Stimulated activated CD4-positive, alpha-beta T cell treated with anti-CD3 and anti-CD28 coated beads, Interleukin-2, amount 100 ng/mL, for 24 hours (primary cell): ENCODE measurements around the gene EYS.
"Not testable (repeated sequence)": the region's sequence is repeated elsewhere in the genome, so short reads cannot be mapped to it uniquely, and the experiment has no call there.

Source experiments
- DNase-seq, 2 donors: peaks; one replicate each; pipeline ENCODE4 v3.0.0-alpha.2; 2020

The EYS gene

GRCh38 chr6:65449926-65450325, 257.1 kb downstream of the EYS start:
- DNase-seq: no peak

GRCh38 chr6:65448866-65449265, 258.2 kb downstream of the EYS start:
- no peak for DNase-seq

- no peak for DNase-seq
These were observed 270.7 kb downstream of the EYS start for GRCh38 chr6:65436281-65436680.

- no peak for DNase-seq
These were observed 290.4 kb downstream of the EYS start for GRCh38 chr6:65416621-65417020.

DNA sequence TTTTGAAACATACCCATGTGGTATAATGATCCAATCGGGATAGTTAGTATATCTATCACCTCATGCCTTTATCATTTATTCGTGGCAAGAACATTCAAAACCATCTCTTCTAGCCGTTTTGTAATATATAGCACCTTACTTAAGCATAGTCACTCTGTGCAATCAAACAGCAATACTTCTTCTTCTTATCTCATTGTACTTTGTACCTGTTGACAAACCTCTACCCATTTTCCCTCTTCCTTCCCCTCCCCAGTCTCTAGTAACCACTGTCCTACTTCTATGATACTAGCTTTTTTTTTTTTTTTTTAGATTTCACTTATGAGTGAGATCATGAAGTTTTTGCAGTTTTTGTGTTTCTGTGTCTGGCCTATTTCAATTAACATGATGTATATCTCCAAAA, 296.7 kb downstream of the EYS start:
- no peak for DNase-seq

- DNase-seq: no peak
These were observed 304.5 kb downstream of the EYS start for GRCh38 chr6:65402564-65402963.

- no peak for DNase-seq
These were observed 307.5 kb downstream of the EYS start for GRCh38 chr6:65399355-65400084.

DNA sequence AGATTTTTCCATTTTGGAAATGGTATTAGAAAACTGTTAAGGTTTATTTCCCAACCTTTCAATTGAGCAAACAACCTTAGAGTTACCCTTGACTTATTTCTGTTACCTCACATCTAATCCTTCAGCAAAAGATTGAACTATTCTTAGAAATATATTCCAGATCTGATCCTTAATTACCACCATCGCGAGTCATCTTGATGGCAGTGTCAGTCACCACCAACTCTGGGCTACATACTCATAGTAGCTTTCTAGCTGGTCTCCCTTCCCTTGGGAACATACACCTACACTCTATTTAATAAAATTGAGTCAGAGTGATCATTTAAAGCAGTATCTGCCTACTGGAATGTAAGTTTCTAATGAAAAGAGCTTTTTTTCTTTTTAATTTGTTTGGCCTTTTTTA, 308.2 kb downstream of the EYS start:
- DNase-seq: no peak

DNA sequence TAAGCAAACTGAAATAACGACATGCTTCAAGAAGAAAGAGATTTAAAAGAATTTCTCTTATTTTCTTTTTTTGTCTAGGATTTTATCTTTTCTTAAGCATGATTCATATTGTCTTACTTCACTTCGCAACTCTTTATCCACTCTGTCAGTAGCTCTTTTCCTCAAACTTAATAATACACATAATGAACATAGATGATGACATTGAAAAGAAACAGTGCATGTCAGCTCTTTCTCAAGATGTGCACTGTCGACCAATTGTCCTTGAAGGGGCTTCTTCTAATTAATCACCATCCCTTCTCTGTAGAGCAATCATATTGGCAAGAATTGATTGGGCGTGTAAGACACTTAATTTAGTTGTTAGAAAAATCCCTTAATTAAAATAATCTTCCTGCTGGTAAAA, 356.5 kb downstream of the EYS start:
- DNase-seq: no peak

DNA sequence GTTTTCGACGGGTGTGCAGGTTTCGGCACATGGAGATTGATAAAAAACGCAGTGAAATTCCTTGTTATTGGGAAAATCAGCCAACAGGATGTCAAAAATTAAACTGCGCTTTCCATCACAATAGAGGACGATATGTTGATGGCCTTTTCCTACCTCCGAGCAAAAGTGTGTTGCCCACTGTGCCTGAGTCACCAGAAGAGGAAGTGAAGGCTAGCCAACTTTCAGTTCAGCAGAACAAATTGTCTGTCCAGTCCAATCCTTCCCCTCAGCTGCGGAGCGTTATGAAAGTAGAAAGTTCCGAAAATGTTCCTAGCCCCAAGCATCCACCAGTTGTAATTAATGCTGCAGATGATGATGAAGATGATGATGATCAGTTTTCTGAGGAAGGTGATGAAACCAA, 404.4 kb downstream of the EYS start:
- DNase-seq: not testable (repeated sequence)

DNA sequence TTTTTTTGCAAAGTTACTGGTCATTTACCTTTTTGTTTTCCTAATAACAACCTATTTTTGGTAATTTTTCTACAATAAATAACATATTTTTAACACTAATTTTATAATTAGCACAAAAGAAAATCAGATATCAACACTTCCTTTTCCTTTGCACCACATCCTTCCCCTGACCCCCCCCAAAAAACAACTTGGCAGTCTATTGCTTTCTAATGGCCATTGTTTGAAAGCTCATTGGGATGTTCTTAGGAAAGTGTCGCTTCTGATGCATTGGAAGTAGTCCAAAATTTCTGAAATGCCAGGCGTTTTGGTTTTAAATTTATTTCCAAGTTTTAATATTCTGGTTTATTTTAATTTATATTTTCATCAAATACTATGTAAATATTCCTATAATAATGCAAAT, 407.8 kb downstream of the EYS start:
- DNase-seq: no peak

- DNase-seq: no peak
These were observed 411.2 kb downstream of the EYS start for GRCh38 chr6:65295812-65296211.

- no peak for DNase-seq
These were observed 417.5 kb downstream of the EYS start for GRCh38 chr6:65289491-65289890.

DNA sequence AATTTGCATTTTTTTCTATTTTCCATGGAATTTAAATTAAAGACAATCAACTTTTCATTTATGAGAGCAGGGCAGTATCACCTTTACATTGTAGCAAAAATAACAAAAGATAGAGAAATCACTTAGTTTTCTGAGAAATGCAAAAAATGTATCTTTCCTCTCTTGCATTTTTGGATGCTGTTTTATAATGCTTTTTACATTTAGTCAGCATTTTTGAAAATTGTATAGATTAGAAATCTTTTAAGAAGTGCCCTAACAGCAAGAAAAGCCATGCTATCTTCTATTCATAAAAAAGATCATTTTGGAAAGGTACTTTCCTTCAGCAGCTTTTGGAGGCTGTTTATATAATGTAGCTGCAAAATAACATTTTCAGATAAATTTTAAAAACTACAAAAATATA, 421.8 kb downstream of the EYS start:
- DNase-seq: no peak

- DNase-seq: no peak
These were observed 427.0 kb downstream of the EYS start for GRCh38 chr6:65280060-65280459.

GRCh38 chr6:65262241-65262640, 444.8 kb downstream of the EYS start:
- DNase-seq: no peak

DNA sequence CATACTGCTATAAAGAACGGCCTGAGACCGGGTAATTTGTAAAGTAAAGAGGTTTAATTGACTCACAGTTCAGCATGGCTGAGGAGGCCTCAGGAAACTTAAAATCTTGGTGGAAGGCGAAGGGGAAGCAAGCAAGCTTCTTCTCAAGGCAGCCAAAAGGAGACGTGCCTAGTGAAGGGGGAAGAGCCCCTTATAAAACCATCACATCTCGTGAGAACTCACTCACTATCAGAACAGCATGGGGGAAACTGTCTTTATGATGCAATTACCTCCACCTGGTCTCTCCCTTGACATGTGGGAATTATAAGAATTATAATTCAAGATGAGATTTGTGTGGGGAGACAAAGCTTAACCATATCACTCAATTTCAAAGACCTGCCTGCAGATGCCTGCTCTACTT, 447.0 kb downstream of the EYS start:
- DNase-seq: no peak

DNA sequence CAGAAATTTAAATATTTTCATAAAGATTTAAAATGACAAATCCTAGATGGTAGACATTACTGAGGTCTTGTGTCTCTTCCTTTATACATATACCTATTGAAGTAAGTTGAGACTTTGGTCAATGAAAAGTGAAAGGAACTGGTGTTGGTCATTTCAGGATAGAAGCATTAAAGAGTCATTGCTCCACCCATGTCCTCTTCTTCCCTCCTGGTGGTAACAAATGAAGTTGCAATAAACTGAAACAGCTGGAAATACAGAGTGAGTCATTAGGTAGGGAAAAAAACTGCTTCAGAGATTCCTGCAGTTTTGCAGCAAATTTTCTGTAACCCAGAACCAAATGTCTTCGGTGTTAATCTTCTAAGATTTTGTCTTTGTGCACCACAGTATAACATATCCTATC, 448.0 kb downstream of the EYS start:
- no peak for DNase-seq

- DNase-seq: no peak
These were observed 454.0 kb downstream of the EYS start for GRCh38 chr6:65253041-65253440.

- DNase-seq: no peak
These were observed 458.9 kb downstream of the EYS start for GRCh38 chr6:65248101-65248610.

- DNase-seq: no peak
These were observed 475.4 kb downstream of the EYS start for GRCh38 chr6:65231616-65232015.

- no peak for DNase-seq
These were observed 477.2 kb downstream of the EYS start for GRCh38 chr6:65229825-65230224.

- no peak for DNase-seq
These were observed 485.9 kb downstream of the EYS start for GRCh38 chr6:65221153-65221552.

- no peak for DNase-seq
These were observed 504.3 kb downstream of the EYS start for GRCh38 chr6:65202738-65203137.

DNA sequence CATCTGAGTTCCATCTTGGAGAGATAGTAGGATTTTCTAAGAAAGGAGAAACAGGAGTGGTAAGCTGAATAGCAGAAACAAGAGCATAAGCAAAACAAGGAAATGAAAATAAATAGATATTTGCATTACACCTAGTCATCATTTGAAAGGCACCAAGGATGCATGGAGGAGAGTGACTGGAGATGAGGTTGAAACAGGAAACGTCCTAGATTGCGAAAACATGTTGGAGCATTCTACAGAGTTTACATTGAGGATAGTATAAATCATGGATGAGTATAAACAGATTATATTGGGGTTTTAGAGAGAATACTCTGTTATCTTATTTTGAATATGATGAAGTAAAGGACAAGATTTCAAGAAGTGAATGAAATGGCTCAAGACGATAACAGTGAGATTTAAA, 507.3 kb downstream of the EYS start:
- no peak for DNase-seq
